Renal pelvis (tissue), 4 donors: Measurements from ENCODE around the gene ACSF3. TPM values are rescaled to one million over a fixed set of nuclear protein-coding genes. Genes with fewer than 3 reads are reported as not detected.
"Not testable (repeated sequence)": the region's sequence is repeated elsewhere in the genome, so short reads cannot be mapped to it uniquely, and the experiment has no call there.

Experiments used
- DNase-seq: peaks from one replicate; pipeline ENCODE4 v3.0.0-alpha.2; 2013
- polyA plus RNA-seq, 3 donors: library from polyadenylated mRNA; unstranded; fragments of 120-200 nt; gene quantifications; one replicate each; pipeline ENCODE4 v1.2.1, GENCODE V29; 2013; ENCODE audit not compliant: insufficient read length in 3 of 3

Gene ACSF3
- polyA plus RNA-seq, 3 donors, result 28.5 to 43.3 (median 37.1) TPM

- no peak for DNase-seq
Observed at GRCh38 chr16:89187032-89187769, 93.5 kb downstream of the ACSF3 start.

- DNase-seq, result no peak
Observed at GRCh38 chr16:89187770-89188392, 94.2 kb downstream of the ACSF3 start.

GRCh38 chr16:89188471-89189357 is 95.1 kb downstream of the ACSF3 start:
- not testable (repeated sequence) for DNase-seq

- no peak for DNase-seq
Observed at GRCh38 chr16:89189358-89190025, 95.8 kb downstream of the ACSF3 start.

GRCh38 chr16:89190150-89190958 is 96.7 kb downstream of the ACSF3 start:
- no peak for DNase-seq

GRCh38 chr16:89191033-89191900 is 97.6 kb downstream of the ACSF3 start:
- DNase-seq, result no peak

GRCh38 chr16:89191901-89192185 is 98.2 kb downstream of the ACSF3 start:
- DNase-seq, result no peak

GRCh38 chr16:89192186-89192955 is 98.7 kb downstream of the ACSF3 start:
- not testable (repeated sequence) for DNase-seq

GRCh38 chr16:89192956-89193575 is 99.4 kb downstream of the ACSF3 start:
- DNase-seq, result no peak

GRCh38 chr16:89193576-89194293 is 100.1 kb downstream of the ACSF3 start:
- DNase-seq, result no peak

- DNase-seq, result no peak
Observed at GRCh38 chr16:89194340-89195311, 101.0 kb downstream of the ACSF3 start.

GRCh38 chr16:89195521-89196171 is 102.0 kb downstream of the ACSF3 start:
- DNase-seq, result no peak

GRCh38 chr16:89197033-89197632 is 103.5 kb downstream of the ACSF3 start:
- no peak for DNase-seq

- no peak for DNase-seq
Observed at GRCh38 chr16:89197633-89198416, 104.2 kb downstream of the ACSF3 start.
